Spleen (tissue), 7 donors: ENCODE measurements around the gene NUAK1.

Source experiments
- CTCF ChIP-seq, 11 experiments: fragments of 200-600 bp in 7 of 11; fragments of 450-650 bp in 4 of 11; sonication (generic) in 4 of 11; IDR thresholded peaks in 8 of 11; conservative IDR thresholded peaks in 3 of 11; 1 replicate in 7 of 11; 2 replicates in 4 of 11; pipeline versions ENCODE4 v1.4.0 to v1.8.0; 2016 to 2021; ENCODE audit warnings: antibody characterized with exemption in 11 of 11, inconsistent platforms in 4 of 11, mild to moderate bottlenecking in 1 of 11
- POLR2A ChIP-seq, 3 donors: fragments of 450-650 bp; IDR thresholded peaks; one replicate each; pipeline ENCODE4 v1.5.1; 2017; ENCODE audit warnings: antibody characterized with exemption in 3 of 3, mild to moderate bottlenecking in 1 of 3
- POLR2AphosphoS5 ChIP-seq, 3 donors: sonication (generic); formaldehyde crosslinking; IDR thresholded peaks; one replicate each; pipeline ENCODE4 v1.5.1; 2017; ENCODE audit warnings: antibody characterized with exemption in 3 of 3
- donor health status: DM: no; HTN: no; CAD: no; lungs with moderate emphysema.
- donor health status: DM: no; HTN: no; CAD: no.
- donor health status: DM: no; HTN: no; CAD: no.

- TF ChIP-seq CTCF (IDR thresholded peaks at IDR 0.05 in 8 of 11, conservative IDR thresholded peaks at IDR 0.05 in 3 of 11) (no peak), POLR2AphosphoS5 (IDR thresholded peaks at IDR 0.05) (no peak), POLR2A (IDR thresholded peaks at IDR 0.05) (no peak)
These were observed 58.0 kb downstream of the NUAK1 start for GRCh38 chr12:106080791-106081170.
